Left colon (tissue), 2 donors: ENCODE results near the gene CHMP4A. TPM values are rescaled to one million over a fixed set of nuclear protein-coding genes. Genes with fewer than 3 reads are reported as not detected.
"Not testable (repeated sequence)": the region's sequence is repeated elsewhere in the genome, so short reads cannot be mapped to it uniquely, and the experiment has no call there.

Source experiments
- ATAC-seq: fragments of 200-7000 bp; cut with Tn5 transposase; one replicate; pipeline ENCODE4 v1.9.1; 2020; ENCODE audit warnings: mild to moderate bottlenecking, moderate library complexity
- DNase-seq, 2 donors: peaks; one replicate each; pipeline ENCODE4 v3.0.0-alpha.2; 2020
- intact Hi-C, 2 donors: fragments of 100-400 bp; cut with DNase I in 1 of 2; cut with micrococcal nuclease in 1 of 2; formaldehyde crosslinking; loops; one replicate each; pipeline versions ENCODE4 v1.11.2 to v1.14.0; 2022; cut with DNase I, micrococcal nuclease
- total RNA-seq, 2 donors: library from RNA; stranded (reverse); fragmentation: NEBNext Ultra II Directional; extraction: Animal tissue kit (Norgen Biotek cat#: 25700); gene quantifications; one replicate each; pipeline ENCODE4 v1.2.1, GENCODE V29; 2021
- donor health status: DM: no; HTN: no; CAD: no.
- donor health status: DM: yes; HTN: yes; CAD: no.

CHMP4A gene
- total RNA-seq, 2 donors from 2014 or later, result 43.5 to 48.0 TPM

GRCh38 chr14:24232645-24233537 is 19.6 kb upstream of the CHMP4A start, which contains the start of gene GMPR2:
TSS of gene GMPR2 (plus strand) at chr14:24232929. CDS start at chr14:24233254, 325 bp downstream.
- DNase-seq, result no peak
- ATAC-seq, result peak; percentile 42
- intact Hi-C loops, result no loop called here

- ATAC-seq (peak; percentile 86), DNase-seq (peak; percentile 92 to 93)
- intact Hi-C loops, result no loop called here
Observed at GRCh38 chr14:24232121-24232644, 18.9 kb upstream of the CHMP4A start, which contains the start of gene NEDD8. TSS of gene NEDD8 (minus strand) at chr14:24232367. CDS start at chr14:24232267, 100 bp downstream.

GRCh38 chr14:24231263-24232120 is 18.2 kb upstream of the CHMP4A start:
- ATAC-seq (peak; percentile 47), DNase-seq (no peak)
- intact Hi-C loops, result no loop called here

- DNase-seq (no peak), ATAC-seq (no peak)
- intact Hi-C loops, result no loop called here
Observed at GRCh38 chr14:24228902-24229301, 15.6 kb upstream of the CHMP4A start.

GRCh38 chr14:24226473-24226872 is 13.2 kb upstream of the CHMP4A start:
- intact Hi-C loops, result no loop called here
- DNase-seq (no peak), ATAC-seq (no peak)

GRCh38 chr14:24224618-24225071 is 11.4 kb upstream of the CHMP4A start:
- DNase-seq (no peak), ATAC-seq (no peak)
- intact Hi-C loops, result no loop called here

- ATAC-seq, intact Hi-C loops, DNase-seq: not testable (repeated sequence)
Observed at GRCh38 chr14:24222987-24223386, 9.7 kb upstream of the CHMP4A start.

GRCh38 chr14:24219521-24219920 is 6.2 kb upstream of the CHMP4A start:
- no peak for ATAC-seq
- DNase-seq, result no peak
- intact Hi-C loops, result no loop called here

- DNase-seq (no peak), ATAC-seq (no peak)
- intact Hi-C loops, result no loop called here
Observed at GRCh38 chr14:24219080-24219479, 5.8 kb upstream of the CHMP4A start.

GRCh38 chr14:24216876-24217275 is 3.6 kb upstream of the CHMP4A start:
- intact Hi-C loops, DNase-seq, ATAC-seq: not testable (repeated sequence)

GRCh38 chr14:24216345-24216699 is 3.0 kb upstream of the CHMP4A start:
- ATAC-seq (no peak), DNase-seq (no peak)
- intact Hi-C loops, result no loop called here

- ATAC-seq, result peak; percentile 76
- DNase-seq, result peak; percentile 85 to 90
- intact Hi-C loops, result no loop called here
Observed at GRCh38 chr14:24215495-24216344, 2.4 kb upstream of the CHMP4A start, which contains the start of gene MDP1. TSS of gene MDP1 (minus strand) at chr14:24216066. CDS start at chr14:24215955, 111 bp downstream.

- DNase-seq, result no peak
- intact Hi-C loops, result no loop called here
- ATAC-seq, result no peak
Observed at GRCh38 chr14:24213866-24214662, 776 bp upstream of the CHMP4A start.

- ATAC-seq, result no peak
- no peak for DNase-seq
- intact Hi-C loops, result no loop called here
Observed at GRCh38 chr14:24211311-24211710, 2.0 kb downstream of the CHMP4A start.

GRCh38 chr14:24207625-24208024 is 5.7 kb downstream of the CHMP4A start:
- ATAC-seq (no peak), DNase-seq (no peak)
- intact Hi-C loops, result no loop called here

GRCh38 chr14:24207104-24207551 is 6.2 kb downstream of the CHMP4A start:
- DNase-seq (no peak), ATAC-seq (no peak)
- intact Hi-C loops, result no loop called here
